NCI-H526 (cell line): ENCODE data around the gene ERCC1.
"Not testable (repeated sequence)": the region's sequence is repeated elsewhere in the genome, so short reads cannot be mapped to it uniquely, and the experiment has no call there.

Source experiments
- DNase-seq, 2 experiments: peaks; one replicate each; lab custom pipeline; 2025; lab: John Stamatoyannopoulos, UW

Gene ERCC1

GRCh38 chr19:45455707-45456499 is 32.2 kb upstream of the ERCC1 start:
- DNase-seq: no peak

GRCh38 chr19:45451850-45452387 is 28.2 kb upstream of the ERCC1 start:
- no peak for DNase-seq

- DNase-seq: no peak
Observed at GRCh38 chr19:45451131-45451849, 27.6 kb upstream of the ERCC1 start.

- DNase-seq: no peak
Observed at GRCh38 chr19:45450012-45450333, 26.3 kb upstream of the ERCC1 start.

- no peak for DNase-seq
Observed at GRCh38 chr19:45448887-45449299, 25.2 kb upstream of the ERCC1 start.

- no peak for DNase-seq
Observed at GRCh38 chr19:45448425-45448756, 24.7 kb upstream of the ERCC1 start.

- no peak for DNase-seq
Observed at GRCh38 chr19:45446944-45447343, 23.2 kb upstream of the ERCC1 start.

GRCh38 chr19:45446295-45446694 is 22.6 kb upstream of the ERCC1 start:
- DNase-seq: peak in 1 of 2 experiments; percentile 33

- DNase-seq: no peak
Observed at GRCh38 chr19:45445139-45445538, 21.4 kb upstream of the ERCC1 start.

GRCh38 chr19:45444318-45445041 is 20.8 kb upstream of the ERCC1 start:
- peak; percentile 40 to 88 for DNase-seq

- DNase-seq: peak; percentile 55 to 91
Observed at GRCh38 chr19:45443462-45444317, 20.0 kb upstream of the ERCC1 start.

- DNase-seq: peak; percentile 11 to 23
Observed at GRCh38 chr19:45442778-45443461, 19.2 kb upstream of the ERCC1 start.

- DNase-seq: no peak
Observed at GRCh38 chr19:45442408-45442777, 18.7 kb upstream of the ERCC1 start.

- DNase-seq: peak in 1 of 2 experiments; percentile 25
Observed at GRCh38 chr19:45440873-45441654, 17.3 kb upstream of the ERCC1 start.

GRCh38 chr19:45440259-45440638 is 16.5 kb upstream of the ERCC1 start:
- DNase-seq: no peak

GRCh38 chr19:45439569-45440258 is 16.0 kb upstream of the ERCC1 start:
- peak in 1 of 2 experiments; percentile 85 for DNase-seq

- DNase-seq: no peak
Observed at GRCh38 chr19:45439190-45439568, 15.5 kb upstream of the ERCC1 start.

- DNase-seq: no peak
Observed at GRCh38 chr19:45437328-45437727, 13.6 kb upstream of the ERCC1 start.

- DNase-seq: not testable (repeated sequence)
Observed at GRCh38 chr19:45432543-45432942, 8.8 kb upstream of the ERCC1 start.

GRCh38 chr19:45431008-45431407 is 7.3 kb upstream of the ERCC1 start:
- not testable (repeated sequence) for DNase-seq
